Muscle layer of duodenum (tissue), 2 donors: ENCODE data around the gene PPFIA3.

Experiments
- H3K27ac ChIP-seq: one replicate; pipeline ENCODE4 v1.7.0; 2013; ENCODE audit warnings: mild to moderate bottlenecking, low read length
- H3K27me3 ChIP-seq: one replicate; pipeline ENCODE4 v1.7.0; 2013; ENCODE audit warnings: low read depth, mild to moderate bottlenecking, control low read depth, low read length
- H3K36me3 ChIP-seq, 2 donors: one replicate each; pipeline ENCODE4 v1.7.0; 2013; ENCODE audit warnings: low read length in 2 of 2, control low read depth in 1 of 2, mild to moderate bottlenecking in 1 of 2; ENCODE audit not compliant: insufficient read depth in 2 of 2, control insufficient read depth in 1 of 2
- H3K4me1 ChIP-seq, 2 donors: one replicate each; pipeline ENCODE4 v1.7.0; 2013; ENCODE audit warnings: low read length in 2 of 2, mild to moderate bottlenecking in 2 of 2, control low read depth in 1 of 2, moderate library complexity in 1 of 2; ENCODE audit not compliant: insufficient read depth in 2 of 2, control insufficient read depth in 1 of 2
- H3K4me3 ChIP-seq, 2 donors: one replicate each; pipeline ENCODE4 v1.7.0; 2013; ENCODE audit warnings: low read length in 2 of 2, low read depth in 1 of 2, mild to moderate bottlenecking in 1 of 2
- H3K9me3 ChIP-seq, 2 donors: one replicate each; pipeline ENCODE4 v1.7.0; 2013; ENCODE audit warnings: low read length in 2 of 2, control low read depth in 1 of 2, mild to moderate bottlenecking in 1 of 2; ENCODE audit not compliant: control insufficient read depth in 1 of 2
- donor health status: healthy.

Gene PPFIA3

DNA sequence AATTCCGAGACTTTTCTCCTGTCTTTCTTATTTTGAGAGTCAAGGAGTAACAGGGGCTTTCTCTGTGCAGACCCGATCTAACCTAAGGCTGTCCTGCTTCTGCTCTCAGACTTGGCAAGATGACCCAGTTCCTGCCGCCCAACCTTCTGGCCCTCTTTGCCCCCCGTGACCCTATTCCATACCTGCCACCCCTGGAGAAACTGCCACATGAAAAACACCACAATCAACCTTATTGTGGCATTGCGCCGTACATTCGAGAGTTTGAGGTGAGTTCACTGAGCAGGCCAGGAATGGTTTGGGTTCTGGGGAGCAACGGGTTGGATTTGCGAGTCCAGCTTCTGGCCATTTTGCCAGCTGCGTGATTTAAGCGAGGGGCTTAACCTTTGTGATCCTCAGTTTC lies 33.0 kb upstream of the PPFIA3 start:
- H3K9me3 ChIP-seq = no peaks in the 10 kb centered on the region
- no peaks in the 10 kb centered on the region for H3K27me3 ChIP-seq
- H3K27ac ChIP-seq = peak overlapping the region; percentile 69
- H3K4me1 ChIP-seq = peaks cover 9 to 21% of the 10 kb centered on the region in 2 donors
- H3K36me3 ChIP-seq = peaks cover 16 to 20% of the 10 kb centered on the region in 2 donors
- H3K4me3 ChIP-seq = peak overlapping the region; percentile 97 to 99

GRCh38 chr19:49091391-49092038 lies 27.8 kb upstream of the PPFIA3 start:
- H3K36me3 ChIP-seq = peaks cover 33 to 43% of the 10 kb centered on the region in 2 donors
- H3K27me3 ChIP-seq = no peaks in the 10 kb centered on the region
- H3K4me3 ChIP-seq = no peak overlapping the region
- H3K9me3 ChIP-seq = no peaks in the 10 kb centered on the region
- peaks cover 5 to 21% of the 10 kb centered on the region in 2 donors for H3K4me1 ChIP-seq
- H3K27ac ChIP-seq = no peak overlapping the region

- peaks cover 41 to 43% of the 10 kb centered on the region in 2 donors for H3K36me3 ChIP-seq
- no peak overlapping the region for H3K27ac ChIP-seq
Observed at GRCh38 chr19:49092686-49093085, 26.7 kb upstream of the PPFIA3 start.

DNA sequence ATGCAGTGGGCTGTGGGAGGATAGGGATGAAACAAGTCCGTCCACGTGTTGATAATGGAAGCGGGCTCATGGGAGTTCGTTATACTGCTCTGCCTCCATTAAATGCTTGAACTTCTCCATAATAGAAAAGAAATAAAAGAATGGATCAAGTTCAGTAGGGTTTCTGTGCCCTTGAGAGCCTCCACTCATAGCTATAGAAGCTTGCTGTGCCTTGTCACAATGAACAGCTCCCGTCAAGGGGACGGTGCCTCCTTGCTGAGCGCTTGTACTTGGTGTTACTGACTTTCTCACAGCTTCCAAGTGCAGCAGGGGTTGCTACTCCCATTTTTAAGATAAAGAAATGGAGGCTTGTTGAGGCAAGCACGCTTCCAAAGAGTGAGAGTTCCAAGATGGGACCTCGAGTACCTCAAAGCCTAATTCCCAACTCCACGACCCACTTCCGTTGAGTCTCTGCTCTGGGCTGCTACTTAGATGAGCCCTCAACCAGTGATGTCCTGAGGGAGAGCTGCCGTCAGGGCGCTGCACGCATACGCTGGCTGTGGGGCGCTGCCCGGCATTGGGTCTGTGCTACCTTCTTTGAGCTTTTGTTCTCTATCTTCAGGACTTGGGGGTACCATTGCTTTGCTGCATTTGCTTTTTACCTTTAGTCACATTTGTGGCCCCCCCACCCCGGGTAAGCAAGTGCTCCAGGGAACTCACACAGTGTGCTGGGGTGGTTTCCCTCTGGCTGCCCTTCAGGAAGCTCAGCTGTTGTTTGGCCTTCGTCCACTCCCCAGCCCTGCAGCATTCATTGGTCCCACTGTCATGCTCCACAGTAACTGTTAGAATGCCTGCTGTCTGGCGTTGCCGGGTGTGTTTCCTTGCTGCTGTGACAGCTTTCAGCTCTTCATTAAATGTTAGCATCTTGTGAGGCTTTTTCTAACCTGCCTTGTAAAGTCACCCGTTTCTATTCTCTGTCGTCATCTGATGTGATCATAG lies 24.6 kb upstream of the PPFIA3 start:
- Histone ChIP-seq H3K27me3 (no peaks in the 10 kb centered on the region), H3K9me3 (no peaks in the 10 kb centered on the region), H3K4me1 (peaks cover 0 to 22% of the 10 kb centered on the region in 2 donors), H3K4me3 (no peak overlapping the region), H3K27ac (no peak overlapping the region), H3K36me3 (peaks cover 50 to 54% of the 10 kb centered on the region in 2 donors)

More at GRCh38 chr19:49092686-49093085, 26.7 kb upstream of the PPFIA3 start:
- Histone ChIP-seq H3K4me1 (peaks cover 4 to 13% of the 10 kb centered on the region in 2 donors), H3K9me3 (no peaks in the 10 kb centered on the region), H3K27me3 (no peaks in the 10 kb centered on the region), H3K4me3 (no peak overlapping the region)

GRCh38 chr19:49097453-49098288 lies 21.7 kb upstream of the PPFIA3 start:
- Histone ChIP-seq H3K27me3 (no peaks in the 10 kb centered on the region), H3K27ac (no peak overlapping the region), H3K4me1 (peaks cover 0 to 22% of the 10 kb centered on the region in 2 donors), H3K9me3 (no peaks in the 10 kb centered on the region), H3K36me3 (peaks cover 45 to 50% of the 10 kb centered on the region in 2 donors), H3K4me3 (no peak overlapping the region)

DNA sequence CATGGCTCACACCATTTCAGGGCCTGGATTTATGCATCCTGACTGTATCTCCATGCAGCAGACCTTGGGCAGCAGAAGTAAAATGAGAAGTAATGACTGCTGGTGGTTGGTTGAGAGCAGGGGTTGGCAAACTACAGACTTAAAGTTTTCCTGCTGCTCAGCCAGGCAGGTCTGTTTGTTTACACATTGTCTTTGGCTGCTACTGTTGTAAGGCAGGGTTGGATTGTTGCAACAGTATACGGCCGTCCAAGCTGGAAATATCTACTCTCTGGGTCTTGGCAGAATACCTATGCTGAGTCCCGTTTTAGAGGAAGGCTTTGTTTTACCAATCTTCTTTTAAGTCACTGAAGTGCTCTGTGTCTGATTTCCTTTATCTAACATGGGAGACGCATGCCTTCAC lies 20.5 kb upstream of the PPFIA3 start:
- peaks cover 53 to 57% of the 10 kb centered on the region in 2 donors for H3K36me3 ChIP-seq
- no peak overlapping the region for H3K27ac ChIP-seq
- peaks cover 0 to 22% of the 10 kb centered on the region in 2 donors for H3K4me1 ChIP-seq
- no peaks in the 10 kb centered on the region for H3K9me3 ChIP-seq
- H3K27me3 ChIP-seq = no peaks in the 10 kb centered on the region
- H3K4me3 ChIP-seq = no peak overlapping the region

- no peak overlapping the region for H3K4me3 ChIP-seq
- peaks cover 0 to 15% of the 10 kb centered on the region in 2 donors for H3K4me1 ChIP-seq
- H3K9me3 ChIP-seq = no peaks in the 10 kb centered on the region
- H3K36me3 ChIP-seq = peaks cover 60 to 66% of the 10 kb centered on the region in 2 donors
- H3K27ac ChIP-seq = no peak overlapping the region
- no peaks in the 10 kb centered on the region for H3K27me3 ChIP-seq
Observed at GRCh38 chr19:49101160-49101559, 18.2 kb upstream of the PPFIA3 start.

- Histone ChIP-seq H3K27ac (no peak overlapping the region), H3K4me1 (peaks cover 0 to 15% of the 10 kb centered on the region in 2 donors), H3K36me3 (peaks cover 63 to 77% of the 10 kb centered on the region in 2 donors), H3K27me3 (no peaks in the 10 kb centered on the region), H3K9me3 (no peaks in the 10 kb centered on the region), H3K4me3 (no peak overlapping the region)
Observed at GRCh38 chr19:49102303-49102702, 17.0 kb upstream of the PPFIA3 start.

GRCh38 chr19:49103331-49104085 lies 15.8 kb upstream of the PPFIA3 start:
- Histone ChIP-seq H3K4me3 (no peak overlapping the region), H3K4me1 (peaks cover 0 to 3% of the 10 kb centered on the region in 2 donors), H3K27me3 (no peaks in the 10 kb centered on the region), H3K27ac (no peak overlapping the region), H3K36me3 (peaks cover 54 to 84% of the 10 kb centered on the region in 2 donors), H3K9me3 (no peaks in the 10 kb centered on the region)

DNA sequence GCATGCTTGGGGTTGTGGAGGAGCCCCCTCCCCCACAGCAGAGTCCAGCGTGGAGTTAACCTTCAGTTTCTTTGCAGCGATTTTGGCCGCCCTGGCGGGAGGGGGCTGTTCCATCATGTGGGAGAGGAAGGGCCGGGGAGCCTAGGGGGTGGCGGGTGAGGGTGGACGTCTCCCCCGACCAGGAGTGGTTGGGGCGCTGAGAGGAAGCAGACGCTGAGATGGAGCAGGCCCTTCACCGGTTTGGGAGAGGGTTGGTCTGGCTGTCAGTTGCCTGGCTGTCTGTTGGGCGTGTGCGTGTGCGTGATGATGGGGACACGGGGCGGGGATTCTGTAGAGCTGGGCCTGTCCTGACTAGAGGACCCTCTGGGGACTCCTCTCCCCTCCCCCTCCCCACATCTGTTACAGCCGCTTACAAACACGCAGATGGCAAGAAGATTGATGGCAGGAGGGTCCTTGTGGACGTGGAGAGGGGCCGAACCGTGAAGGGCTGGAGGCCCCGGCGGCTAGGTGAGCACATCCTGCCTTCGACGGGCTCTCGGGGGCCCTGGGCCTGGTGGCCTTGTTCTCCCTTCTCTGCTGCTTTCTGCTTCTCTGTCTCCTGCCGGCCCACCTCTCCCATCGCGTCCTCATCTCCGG lies 15.0 kb upstream of the PPFIA3 start:
- no peaks in the 10 kb centered on the region for H3K9me3 ChIP-seq
- no peaks in the 10 kb centered on the region for H3K27me3 ChIP-seq
- no peak overlapping the region for H3K4me3 ChIP-seq
- H3K36me3 ChIP-seq = peaks cover 55 to 82% of the 10 kb centered on the region in 2 donors
- H3K27ac ChIP-seq = no peak overlapping the region
- no peaks in the 10 kb centered on the region for H3K4me1 ChIP-seq
